Stimulated activated CD4-positive, alpha-beta T cell treated with anti-CD3 and anti-CD28 coated beads, Interleukin-1b, Interleukin-23, amount 100 ng/mL, for 24 hours (primary cell): ENCODE measurements around the gene BHMT.

Experiments used
- DNase-seq, 4 experiments: peaks; one replicate each; pipeline ENCODE4 v3.0.0-alpha.2; 2020; ENCODE audit warnings: low read depth in 4 of 4, low spot score in 1 of 4

BHMT gene

GRCh38 chr5:79111387-79111959 is at the start of gene BHMT:
TSS of gene BHMT (plus strand) at chr5:79111809. CDS start at chr5:79111886, 77 bp downstream.
- no peak for DNase-seq

- no peak for DNase-seq
Measured at GRCh38 chr5:79062436-79062835, 49.2 kb upstream of the BHMT start.

DNA sequence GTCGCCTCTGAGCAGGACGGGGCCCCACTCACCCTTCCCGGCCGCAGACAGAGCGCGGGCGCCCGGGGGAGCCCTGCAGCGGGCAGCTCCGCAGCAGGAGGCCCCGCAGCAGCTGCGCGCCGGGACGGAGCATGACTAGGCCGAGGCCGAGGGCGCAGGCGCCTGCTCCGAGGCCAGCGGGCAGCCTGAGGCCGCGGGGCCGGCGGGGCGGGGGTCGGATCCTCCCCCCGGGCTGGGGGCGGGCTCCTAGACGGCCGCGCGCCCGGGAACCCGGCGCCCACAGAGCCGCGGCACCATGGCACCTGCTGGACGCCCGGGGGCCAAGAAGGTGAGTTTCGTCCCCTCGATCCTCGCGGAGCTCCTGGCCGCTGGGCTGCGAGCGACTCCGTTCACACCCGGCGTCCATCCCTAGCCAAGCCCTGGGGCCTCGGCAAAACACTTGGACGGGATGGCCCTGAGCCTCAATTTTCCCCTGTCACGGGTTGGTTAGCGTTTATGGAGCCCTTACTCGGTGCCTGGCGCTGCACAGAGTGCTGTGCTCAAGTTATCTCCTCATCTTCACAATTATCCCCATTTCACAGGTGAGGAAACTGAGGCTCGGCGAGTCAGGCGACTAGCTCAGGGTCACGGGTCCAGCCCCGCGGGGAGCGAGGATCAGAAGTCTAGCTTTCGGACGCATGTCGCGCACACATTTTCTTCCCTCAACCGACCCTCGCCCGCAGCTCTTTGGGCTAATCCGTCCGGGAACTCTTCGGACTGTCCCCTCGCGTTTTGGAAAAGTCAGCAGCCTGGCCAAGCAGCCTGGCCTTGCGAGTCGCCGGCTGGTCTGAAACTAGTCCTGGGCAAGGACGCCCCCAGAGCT is 41.9 kb upstream of the BHMT start, which contains the start of the genes BHMT2 and DMGDH:
BHMT2 (plus strand) TSS at position 280 of the 862 bp plus-strand sequence; CDS start at position 296, 16 bp downstream.
DMGDH (minus strand) TSS at position 187 of the 862 bp plus-strand sequence; CDS start at position 133, 54 bp downstream.
- DNase-seq: no peak

- DNase-seq: no peak
Measured at GRCh38 chr5:79070350-79070667, 41.3 kb upstream of the BHMT start.

- no peak for DNase-seq
Measured at GRCh38 chr5:79074641-79075040, 37.0 kb upstream of the BHMT start.

DNA sequence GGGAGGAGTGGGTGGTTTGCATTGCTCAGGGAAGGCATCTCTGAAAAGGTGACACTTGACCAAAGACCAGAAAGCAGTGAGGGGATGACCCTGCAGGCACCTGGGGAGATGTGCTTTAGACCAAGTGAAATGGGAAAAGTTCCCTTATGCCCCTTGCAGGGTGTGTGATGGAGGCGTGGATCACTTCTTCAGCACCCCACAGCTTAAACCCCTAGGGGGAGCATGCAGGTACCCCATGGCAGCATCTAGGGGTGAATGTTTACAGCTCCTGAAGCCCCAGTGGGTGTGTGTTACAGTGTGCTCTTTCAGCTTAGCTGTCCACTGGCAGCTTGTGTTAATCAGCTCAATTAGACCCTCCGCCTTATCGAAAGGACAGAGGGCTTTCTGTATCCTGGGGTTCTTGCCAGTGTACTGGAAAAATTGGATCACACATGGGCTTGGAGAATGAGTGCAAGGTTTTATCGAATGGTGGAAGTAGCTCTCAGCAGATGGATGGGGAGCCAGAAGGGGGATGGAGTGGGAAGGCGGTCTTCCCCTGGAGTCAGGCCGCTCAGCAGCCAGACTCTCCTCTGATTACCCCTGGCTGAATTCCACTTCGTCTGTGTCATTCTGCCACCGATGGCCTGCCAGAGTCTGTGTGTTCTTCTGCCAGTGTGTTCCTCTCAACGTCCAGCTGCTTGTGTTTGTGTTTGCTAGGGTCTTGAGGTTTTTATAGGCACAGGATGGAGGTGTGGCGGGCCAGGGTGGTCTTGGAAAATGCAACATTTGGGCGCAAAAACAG is 35.8 kb upstream of the BHMT start:
- DNase-seq: no peak

- DNase-seq: no peak
Measured at GRCh38 chr5:79076819-79077218, 34.8 kb upstream of the BHMT start.

DNA sequence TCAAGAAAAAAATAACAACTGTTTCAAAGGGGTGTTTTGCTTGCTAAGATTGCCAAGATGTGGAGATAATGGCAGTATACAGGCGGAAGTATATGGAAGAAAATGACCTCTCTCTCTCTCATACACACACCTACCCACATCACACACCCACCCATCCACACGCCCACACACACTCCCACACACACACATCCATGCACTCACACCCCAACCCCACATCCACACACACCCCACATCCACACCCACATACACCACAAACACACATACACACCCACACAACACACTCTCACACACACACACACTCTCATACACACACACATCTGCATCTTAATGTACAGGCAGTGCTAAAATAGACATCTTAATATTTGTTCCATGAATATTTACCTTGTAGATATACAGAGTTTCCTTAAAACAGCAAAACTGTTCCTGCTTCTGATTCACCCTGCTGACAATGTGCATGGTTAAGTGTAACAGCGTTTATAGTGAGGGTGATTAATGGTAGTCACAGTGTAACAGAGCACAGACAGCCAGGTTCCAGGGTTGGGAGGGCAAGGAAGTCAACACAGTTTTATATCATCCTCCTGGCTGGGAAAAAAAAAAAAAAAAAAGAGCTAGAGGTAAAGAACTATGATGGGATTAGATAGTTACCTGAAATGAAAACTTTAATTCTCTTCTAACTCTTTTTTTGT is 33.8 kb upstream of the BHMT start:
- no peak for DNase-seq

- DNase-seq: no peak
Measured at GRCh38 chr5:79080804-79081203, 30.8 kb upstream of the BHMT start.

- DNase-seq: no peak
Measured at GRCh38 chr5:79081779-79082178, 29.8 kb upstream of the BHMT start.

DNA sequence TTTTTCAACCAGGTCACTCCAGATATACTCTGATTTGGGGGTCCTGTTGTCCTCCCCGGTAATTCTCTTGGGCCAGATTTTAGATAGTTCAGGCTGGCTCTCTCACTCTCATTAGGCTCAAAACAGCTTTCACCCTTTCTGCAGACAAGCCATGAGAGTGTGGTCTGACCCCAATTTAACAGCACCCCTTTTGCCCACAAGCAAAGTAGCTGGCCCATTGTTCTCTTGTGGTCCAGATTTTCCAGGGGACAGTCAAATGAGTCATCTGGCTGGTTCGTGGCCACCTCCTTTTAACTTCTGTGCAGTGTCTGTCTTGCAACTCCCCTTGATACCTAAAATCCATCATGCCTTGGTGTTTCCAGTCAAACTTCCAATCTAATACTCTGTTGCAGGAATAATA is 25.5 kb upstream of the BHMT start:
- DNase-seq: no peak

GRCh38 chr5:79088507-79088906 is 23.1 kb upstream of the BHMT start:
- no peak for DNase-seq

GRCh38 chr5:79091064-79091463 is 20.5 kb upstream of the BHMT start:
- DNase-seq: no peak

- no peak for DNase-seq
Measured at GRCh38 chr5:79093762-79094161, 17.8 kb upstream of the BHMT start.

DNA sequence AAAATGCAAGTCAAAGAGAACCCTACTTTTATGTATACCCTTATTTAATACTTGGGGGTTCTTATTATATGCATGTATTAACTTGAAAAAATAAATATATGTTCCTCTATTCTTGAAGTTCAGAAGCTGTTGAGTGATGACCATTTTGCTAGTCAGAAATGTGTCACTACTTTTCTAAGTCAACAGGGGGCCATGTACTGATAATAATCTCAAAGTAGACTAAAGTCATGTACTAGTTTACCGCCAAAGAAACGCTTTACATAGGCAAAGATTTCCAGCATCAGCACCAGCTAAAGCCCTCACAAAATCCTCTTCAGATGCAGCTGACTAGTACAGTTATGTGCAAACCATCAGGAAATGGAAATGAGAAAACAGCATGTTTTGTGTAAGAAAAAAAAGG is 5.7 kb upstream of the BHMT start:
- DNase-seq: no peak

GRCh38 chr5:79107020-79107796 is 4.4 kb upstream of the BHMT start:
- DNase-seq: no peak

DNA sequence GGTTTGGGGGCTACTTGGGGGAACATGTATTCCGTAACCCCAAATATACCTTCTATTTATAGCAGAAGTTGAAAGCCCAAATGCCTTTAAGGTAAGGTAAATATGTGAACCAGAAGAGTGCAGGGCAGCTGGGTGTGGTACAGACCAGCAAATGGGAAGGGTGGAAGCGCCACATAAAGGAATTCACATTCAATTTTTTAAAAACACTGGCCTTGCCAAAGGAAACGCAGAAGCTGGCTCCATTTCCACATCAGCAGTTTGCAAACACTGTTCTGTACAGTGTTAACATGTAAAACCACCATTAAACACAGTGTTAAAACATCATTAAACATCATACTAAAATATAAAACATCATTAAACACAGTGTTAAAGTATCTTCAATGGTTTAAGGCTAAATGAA is 3.5 kb upstream of the BHMT start:
- DNase-seq: no peak

DNA sequence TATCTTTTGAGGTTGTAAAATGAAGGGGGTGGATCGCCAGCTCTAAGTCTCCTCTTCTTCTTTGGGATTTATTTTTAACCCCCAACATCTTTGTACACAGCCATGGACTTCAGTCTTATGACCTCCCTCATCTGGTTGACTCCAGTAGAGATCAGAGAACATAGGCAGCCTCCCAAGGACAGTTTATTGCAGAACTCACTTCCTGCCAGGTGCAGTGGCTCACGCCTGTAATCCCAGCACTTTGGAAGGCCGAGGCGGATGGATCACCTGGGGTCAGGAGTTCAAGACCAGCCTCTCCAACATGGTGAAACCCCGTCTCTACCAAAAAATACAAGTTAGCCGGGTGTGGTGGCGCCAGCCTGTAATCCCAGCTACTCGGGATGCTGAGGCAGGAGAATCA is 2.8 kb upstream of the BHMT start:
- no peak for DNase-seq

DNA sequence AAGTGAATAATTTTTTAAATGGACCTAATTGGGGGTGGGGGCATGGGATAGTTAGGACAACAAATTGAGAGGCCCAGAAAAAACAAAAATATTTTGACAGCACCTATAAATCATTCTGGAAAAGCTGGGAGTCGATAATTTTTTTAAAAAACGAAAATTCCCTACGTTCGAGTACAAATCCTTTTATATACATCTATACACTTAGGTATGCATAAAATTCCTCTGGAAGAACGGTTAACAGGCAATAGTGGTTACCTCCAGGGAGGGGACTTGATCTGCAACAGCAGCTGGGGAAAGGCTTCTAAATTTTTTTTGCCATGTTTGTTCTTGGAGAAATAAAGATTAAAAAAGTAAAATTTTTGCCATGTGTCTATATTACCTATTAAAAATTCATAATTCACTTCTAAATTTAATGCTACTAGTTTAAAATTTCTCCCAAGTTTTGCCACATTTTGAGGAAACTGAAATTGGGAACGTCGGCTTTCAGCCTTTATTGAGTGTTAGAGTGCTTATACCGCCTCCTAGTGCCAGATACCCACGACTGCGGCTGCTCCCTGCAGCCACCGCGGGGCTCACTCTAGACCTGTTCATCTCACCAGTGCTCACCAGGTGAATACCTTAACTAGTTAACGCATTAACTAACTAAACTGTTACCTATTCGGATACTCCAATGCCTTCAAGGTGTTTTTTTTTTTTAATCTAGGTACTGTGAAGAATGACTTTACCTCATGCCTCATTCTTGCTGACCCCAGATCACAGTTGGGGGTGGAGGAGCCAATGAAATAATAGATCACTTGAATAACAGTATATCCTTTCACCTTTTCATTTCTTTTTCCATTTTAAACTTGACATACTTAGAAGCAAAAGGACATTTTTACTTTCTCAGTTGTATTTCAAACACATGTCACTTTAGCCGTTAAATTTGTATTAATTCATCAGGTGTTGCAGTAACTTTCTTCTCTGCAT is 1.8 kb upstream of the BHMT start:
- no peak for DNase-seq
